Right kidney (tissue), 1 donor: ENCODE measurements around the gene NTSR1.

ENCODE experiments used
- DNase-seq: peaks from one replicate; pipeline ENCODE4 v3.0.0-alpha.2; 2016

The NTSR1 gene

GRCh38 chr20:62739581-62740285, 31.1 kb downstream of the NTSR1 start:
- no peak for DNase-seq

GRCh38 chr20:62740286-62741141, 31.9 kb downstream of the NTSR1 start:
- DNase-seq = no peak

- no peak for DNase-seq
Observed at GRCh38 chr20:62741191-62741691, 32.6 kb downstream of the NTSR1 start.

GRCh38 chr20:62741701-62742491, 33.3 kb downstream of the NTSR1 start:
- no peak for DNase-seq

- DNase-seq = no peak
Observed at GRCh38 chr20:62742550-62742949, 33.9 kb downstream of the NTSR1 start.

GRCh38 chr20:62742979-62743776, 34.5 kb downstream of the NTSR1 start:
- no peak for DNase-seq

GRCh38 chr20:62743777-62744317, 35.2 kb downstream of the NTSR1 start:
- DNase-seq = no peak

GRCh38 chr20:62744741-62745191, 36.1 kb downstream of the NTSR1 start:
- no peak for DNase-seq

- no peak for DNase-seq
Observed at GRCh38 chr20:62745279-62745951, 36.8 kb downstream of the NTSR1 start.

- no peak for DNase-seq
Observed at GRCh38 chr20:62745952-62746288, 37.3 kb downstream of the NTSR1 start.

GRCh38 chr20:62748311-62748710, 39.7 kb downstream of the NTSR1 start:
- DNase-seq = no peak

- DNase-seq = no peak
Observed at GRCh38 chr20:62749851-62750445, 41.3 kb downstream of the NTSR1 start.

GRCh38 chr20:62751551-62752150, 43.0 kb downstream of the NTSR1 start:
- no peak for DNase-seq

GRCh38 chr20:62752181-62752670, 43.6 kb downstream of the NTSR1 start:
- DNase-seq = no peak

GRCh38 chr20:62752671-62753501, 44.2 kb downstream of the NTSR1 start:
- peak; percentile 38 for DNase-seq

GRCh38 chr20:62753626-62754025, 45.0 kb downstream of the NTSR1 start:
- DNase-seq = no peak

- DNase-seq = no peak
Observed at GRCh38 chr20:62754122-62754990, 45.7 kb downstream of the NTSR1 start.

- no peak for DNase-seq
Observed at GRCh38 chr20:62754991-62755356, 46.3 kb downstream of the NTSR1 start.
